Heart right ventricle (tissue), 16 donors: ENCODE results near the gene HLA-G. TPM values are rescaled to one million over a fixed set of nuclear protein-coding genes. Genes with fewer than 3 reads are reported as not detected.
A peak's percentile ranks its signal among the peaks of the same experiment; 100 is the strongest.

Experiments used
- ATAC-seq, 8 donors: fragments of 200-7000 bp; cut with Tn5 transposase; one replicate each; pipeline ENCODE4 v1.9.1; 2020; ENCODE audit warnings: mild to moderate bottlenecking in 8 of 8, moderate library complexity in 8 of 8, moderate number of reproducible peaks in 1 of 8
- DNase-seq, 2 donors: peaks; one replicate each; pipeline ENCODE4 v3.0.0-alpha.2; 2020
- H3K27ac ChIP-seq, 10 donors: fragments of 200-600 bp; sonication (generic) in 2 of 10; one replicate each; pipeline versions ENCODE4 v1.5.0 to v1.8.0; 2020 to 2022; ENCODE audit warnings: mild to moderate bottlenecking in 3 of 10
- H3K27me3 ChIP-seq, 7 donors: fragments of 200-600 bp; one replicate each; pipeline ENCODE4 v1.8.0; 2021 to 2022; ENCODE audit warnings: mild to moderate bottlenecking in 2 of 7
- H3K36me3 ChIP-seq, 9 donors: fragments of 200-600 bp; sonication (generic) in 1 of 9; one replicate each; pipeline versions ENCODE4 v1.5.0 to v1.8.0; 2020 to 2022; ENCODE audit warnings: mild to moderate bottlenecking in 2 of 9
- H3K4me1 ChIP-seq, 9 donors: fragments of 200-600 bp; sonication (generic) in 1 of 9; one replicate each; pipeline versions ENCODE4 v1.5.0 to v1.8.0; 2020 to 2022; ENCODE audit warnings: mild to moderate bottlenecking in 4 of 9
- H3K4me3 ChIP-seq, 10 donors: fragments of 200-600 bp; sonication (generic) in 2 of 10; one replicate each; pipeline versions ENCODE4 v1.5.0 to v1.8.0; 2020 to 2022; ENCODE audit warnings: mild to moderate bottlenecking in 7 of 10, moderate library complexity in 2 of 10
- H3K9me3 ChIP-seq, 11 donors: fragments of 200-600 bp in 10 of 11; sonication (generic) in 2 of 11; one replicate each; pipeline versions ENCODE4 v1.5.0 to v1.8.0; 2013 to 2022; ENCODE audit warnings: mild to moderate bottlenecking in 2 of 11, control low read depth in 1 of 11, moderate library complexity in 1 of 11
- CTCF ChIP-seq, 9 donors: fragments of 200-600 bp; sonication (generic) in 2 of 9; IDR thresholded peaks; one replicate each; pipeline versions ENCODE4 v1.5.0 to v1.8.0; 2021 to 2022; ENCODE audit warnings: antibody characterized with exemption in 9 of 9, mild to moderate bottlenecking in 5 of 9, moderate library complexity in 1 of 9
- WGBS, 2 donors: extraction: QIAGEN DNeasy Blood & Tissue Kit; methylation state at CpG; one replicate each; pipeline ENCODE4 v1.1.7; 2013; ENCODE audit warnings: inconsistent platforms in 1 of 2; 5-methylcytosine and 5-hydroxymethylcytosine counted together
- intact Hi-C, 10 donors: fragments of 100-400 bp; cut with DNase I; formaldehyde crosslinking; loops; one replicate each; pipeline versions ENCODE4 v1.11.1 to v1.14.2; 2022
- polyA plus RNA-seq, 2 donors: library from polyadenylated mRNA; stranded (reverse); fragments of 200-250 nt; gene quantifications; one replicate each; pipeline ENCODE4 v1.2.3, GENCODE V29; 2013
- total RNA-seq, 10 donors: library from RNA; stranded (reverse); fragmentation: NEBNext Ultra II Directional in 3 of 10; extraction: Animal tissue kit (Norgen Biotek cat#: 25700) in 3 of 10; gene quantifications; one replicate each; pipeline versions ENCODE4 v1.2.1 to v1.2.4, GENCODE V29; 2021 to 2023
- donor health status: Arrhythmogenic right ventricular cardiomyopathy.
- donor health status: ischemic (EF 13 %, LVEDD 7.1; RV severe dilation, severe dysfunction).
- donor health status: healthy with polysubstance abuse.
- donor health status: DM: no; HTN: yes; CAD: no.
- donor health status: DM: no; HTN: no; CAD: no.
- donor health status: ischemic (EF 25% LVEDD 6.9; RV normal size, moderate dysfunction).
- donor health status: ischemic (EF 25% LVEDD 5.7; RV mildly dilated, moderate dysfunction).
- donor health status: healthy.
- donor health status: DM: yes; HTN: yes; CAD: no.
- donor health status: Ischemic cardiomyopathy.
- donor health status: ischemic (EF 35%, LVEDD 5.7; RV mildly dilated, moderate dysfunction).
- donor health status: nonischemic (EF 11% LVEDD 7.7; RV severe dilation, severe dysfunction).
- donor health status: DM: yes; HTN: yes; CAD: no.
- donor health status: PGD.
- donor health status: ischemic (EF 29% LVEDD 5.4; RV normal size, mild dysfunction).
- donor health status: nonischemic (EF 23%, LVEDD 6.1; RV moderate dilation, normal function).

The HLA-G gene
- total and polyA plus RNA-seq, 12 donors: 0.13 to 0.77 (median 0.55) TPM; not detected in 8

- no peak for TF ChIP-seq CTCF (IDR thresholded peaks at IDR 0.05)
- Histone ChIP-seq H3K27me3 (peaks cover 0 to 85% (median 35%) of the 10 kb centered on the region in 7 donors), H3K4me3 (no peak overlapping the region), H3K36me3 (no peaks in the 10 kb centered on the region), H3K4me1 (no peaks in the 10 kb centered on the region), H3K27ac (no peak overlapping the region), H3K9me3 (peaks cover 0 to 13% (median 8%) of the 10 kb centered on the region in 11 donors)
- DNase-seq (no peak), ATAC-seq (no peak)
- intact Hi-C loops: loop anchor here in 2 of 10 donors (10.0 kb wide), 2 partner anchors 264 to 294 kb away; partner anchors contain the start of gene TRIM40 (in 1 of the 2)
Measured at GRCh38 chr6:29841030-29841429, 13.4 kb downstream of the HLA-G start.

GRCh38 chr6:29845405-29846006 is 17.9 kb downstream of the HLA-G start:
- intact Hi-C loops: loop anchor here in 4 of 10 donors (5.0 to 10.0 kb wide), 3 partner anchors 259 to 289 kb away; partner anchors contain the start of gene TRIM40 (in 1 of the 4)
- H3K36me3 ChIP-seq: no peaks in the 10 kb centered on the region
- peaks cover 0 to 14% (median 4%) of the 10 kb centered on the region in 9 donors for H3K4me1 ChIP-seq
- DNase-seq (no peak), ATAC-seq (no peak)
- peaks cover 0 to 13% (median 8%) of the 10 kb centered on the region in 11 donors for H3K9me3 ChIP-seq
- peaks cover 0 to 87% (median 48%) of the 10 kb centered on the region in 7 donors for H3K27me3 ChIP-seq
- no peak overlapping the region for H3K4me3 ChIP-seq
- no peak overlapping the region for H3K27ac ChIP-seq
- no peak for TF ChIP-seq CTCF (IDR thresholded peaks at IDR 0.05)
- WGBS, 2 donors: 77 to 82% methylated on average over 2 of the region's 2 CpGs

- 11 to 12% methylated on average over 14 of the region's 14 CpGs for WGBS, 2 donors
- H3K27ac ChIP-seq: no peak overlapping the region
- DNase-seq (peak; percentile 67 to 82), ATAC-seq (peak; percentile 85 to 95 (median 90))
- TF ChIP-seq CTCF (IDR thresholded peaks at IDR 0.05): peak; percentile 82 to 98 (median 94)
- H3K9me3 ChIP-seq: peaks cover 0 to 4% (median 0%) of the 10 kb centered on the region in 11 donors
- intact Hi-C loops: loop anchor here (1.0 to 10.0 kb wide), 6 partner anchors 165 to 287 kb away; partner anchors contain the start of gene TRIM40 (in 1 of the 10)
- peaks cover 0 to 14% (median 4%) of the 10 kb centered on the region in 9 donors for H3K4me1 ChIP-seq
- H3K27me3 ChIP-seq: peaks cover 0 to 85% (median 66%) of the 10 kb centered on the region in 7 donors
- H3K36me3 ChIP-seq: no peaks in the 10 kb centered on the region
- H3K4me3 ChIP-seq: no peak overlapping the region
Measured at GRCh38 chr6:29847871-29848630, 20.4 kb downstream of the HLA-G start.

- Histone ChIP-seq H3K9me3 (no peaks in the 10 kb centered on the region), H3K4me3 (peak overlapping the region in 6 of 10 donors; percentile 23 to 42 (median 31)), H3K36me3 (no peaks in the 10 kb centered on the region), H3K4me1 (peaks cover 0 to 14% (median 4%) of the 10 kb centered on the region in 9 donors), H3K27ac (no peak overlapping the region), H3K27me3 (peaks cover 0 to 80% (median 66%) of the 10 kb centered on the region in 7 donors)
- DNase-seq: no peak
- peak in 1 of 8 donors; percentile 33 for ATAC-seq
- intact Hi-C loops: loop anchor here in 2 of 10 donors (5.0 to 10.0 kb wide), 2 partner anchors 275 to 282 kb away; no protein-coding TSS in a partner anchor
- no peak for TF ChIP-seq CTCF (IDR thresholded peaks at IDR 0.05)
- 7 to 10% methylated on average over 37 to 38 of the region's 38 CpGs for WGBS, 2 donors
Measured at GRCh38 chr6:29850011-29850553, 22.5 kb downstream of the HLA-G start.
